DOHH2 (cell line): ENCODE data around the gene TLK2.
"Not testable (repeated sequence)": the region's sequence is repeated elsewhere in the genome, so short reads cannot be mapped to it uniquely, and the experiment has no call there.

Experiments used
- EZH2phosphoT487 ChIP-seq: fragments of 200-600 bp; sonication (generic); IDR thresholded peaks from 2 replicates; pipeline ENCODE4 v1.6.1; 2017; ENCODE audit warnings: borderline replicate concordance, mild to moderate bottlenecking, antibody characterized with exemption, low read length, moderate library complexity, mixed read lengths
- TF ChIP-seq, protein P1 (sequence below): fragments of 200-600 bp; sonication (generic); IDR thresholded peaks from one replicate; pipeline ENCODE4 v1.5.1; 2014; ENCODE audit warnings: antibody characterized with exemption, mild to moderate bottlenecking, low read depth, low read length; ENCODE audit not compliant: poor library complexity, severe bottlenecking

DNA sequence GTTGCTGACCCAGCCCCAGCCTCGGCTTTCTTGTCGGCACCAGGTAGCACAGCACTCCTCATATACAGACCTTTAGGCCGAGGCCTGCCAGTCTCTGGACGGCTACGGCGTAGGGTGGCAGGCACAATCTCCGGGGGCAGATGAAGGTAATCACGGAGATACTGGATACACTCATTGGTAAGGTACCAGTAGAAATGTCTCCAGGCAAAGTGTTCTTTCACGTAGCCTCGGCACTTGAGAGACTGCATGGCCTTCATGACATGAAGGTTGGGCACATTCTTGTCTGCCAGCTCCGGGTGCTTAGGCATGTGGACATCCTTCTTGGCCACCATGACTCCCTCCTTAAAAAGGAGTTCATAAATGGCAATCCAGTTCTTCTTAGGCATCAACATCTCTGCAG lies 37.8 kb downstream of the TLK2 start:
- TF ChIP-seq, protein P1, sequence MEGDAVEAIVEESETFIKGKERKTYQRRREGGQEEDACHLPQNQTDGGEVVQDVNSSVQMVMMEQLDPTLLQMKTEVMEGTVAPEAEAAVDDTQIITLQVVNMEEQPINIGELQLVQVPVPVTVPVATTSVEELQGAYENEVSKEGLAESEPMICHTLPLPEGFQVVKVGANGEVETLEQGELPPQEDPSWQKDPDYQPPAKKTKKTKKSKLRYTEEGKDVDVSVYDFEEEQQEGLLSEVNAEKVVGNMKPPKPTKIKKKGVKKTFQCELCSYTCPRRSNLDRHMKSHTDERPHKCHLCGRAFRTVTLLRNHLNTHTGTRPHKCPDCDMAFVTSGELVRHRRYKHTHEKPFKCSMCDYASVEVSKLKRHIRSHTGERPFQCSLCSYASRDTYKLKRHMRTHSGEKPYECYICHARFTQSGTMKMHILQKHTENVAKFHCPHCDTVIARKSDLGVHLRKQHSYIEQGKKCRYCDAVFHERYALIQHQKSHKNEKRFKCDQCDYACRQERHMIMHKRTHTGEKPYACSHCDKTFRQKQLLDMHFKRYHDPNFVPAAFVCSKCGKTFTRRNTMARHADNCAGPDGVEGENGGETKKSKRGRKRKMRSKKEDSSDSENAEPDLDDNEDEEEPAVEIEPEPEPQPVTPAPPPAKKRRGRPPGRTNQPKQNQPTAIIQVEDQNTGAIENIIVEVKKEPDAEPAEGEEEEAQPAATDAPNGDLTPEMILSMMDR: not testable (repeated sequence)
- not testable (repeated sequence) for TF ChIP-seq EZH2phosphoT487
